DLD1 (cell line): ENCODE measurements around the gene TRMT10B.
"Not testable (repeated sequence)": the region's sequence is repeated elsewhere in the genome, so short reads cannot be mapped to it uniquely, and the experiment has no call there.

Source experiments
- in situ Hi-C: cut with HindIII; loops from 2 replicates; pipeline ENCODE4 v1.10.0; 2017; ENCODE audit warnings: low sequenced_read_pairs

TRMT10B gene

DNA sequence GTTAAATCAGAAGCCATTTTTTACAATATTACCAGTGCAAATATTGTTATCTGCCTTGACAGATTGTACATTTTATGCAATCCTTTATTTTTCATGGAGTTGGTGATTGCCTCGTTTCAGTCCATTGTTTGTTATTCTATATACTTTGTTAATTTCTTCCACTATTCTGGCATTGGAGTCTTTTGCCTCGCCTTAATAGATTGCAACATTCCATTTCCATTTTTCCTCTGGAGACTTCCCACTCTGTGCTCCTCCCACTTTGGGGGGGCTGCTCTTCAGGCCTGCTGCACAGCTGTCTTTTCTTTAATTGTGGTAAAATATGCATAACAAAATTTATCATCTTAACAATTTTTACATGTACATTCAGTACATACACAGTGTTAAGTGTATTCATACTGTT is 42.6 kb downstream of the TRMT10B start:
- in situ Hi-C loops: loop anchor here (10.0 kb wide), 1 partner anchor 51 kb away; no protein-coding TSS in a partner anchor

DNA sequence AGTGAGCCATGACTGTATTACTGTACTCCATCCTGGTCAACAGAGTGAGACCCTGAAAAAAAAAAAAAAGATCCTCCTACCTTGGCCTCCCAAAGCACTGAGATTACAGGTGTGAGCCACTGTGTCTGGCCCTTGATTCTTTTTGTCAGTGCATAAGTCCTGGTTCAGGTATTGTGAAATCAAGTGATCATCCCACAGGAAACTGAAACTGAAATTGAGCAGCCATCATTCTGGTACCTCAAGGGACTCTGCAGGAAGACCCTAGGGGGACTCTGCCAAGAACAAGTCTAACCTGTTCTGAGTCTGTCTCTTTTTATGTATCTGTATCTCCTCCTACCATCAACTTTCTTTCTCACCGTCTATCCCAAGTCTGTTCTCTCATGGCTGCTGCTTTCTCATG is 45.1 kb downstream of the TRMT10B start:
- in situ Hi-C loops: loop anchor here (10.0 kb wide), 1 partner anchor 54 kb away; no protein-coding TSS in a partner anchor

DNA sequence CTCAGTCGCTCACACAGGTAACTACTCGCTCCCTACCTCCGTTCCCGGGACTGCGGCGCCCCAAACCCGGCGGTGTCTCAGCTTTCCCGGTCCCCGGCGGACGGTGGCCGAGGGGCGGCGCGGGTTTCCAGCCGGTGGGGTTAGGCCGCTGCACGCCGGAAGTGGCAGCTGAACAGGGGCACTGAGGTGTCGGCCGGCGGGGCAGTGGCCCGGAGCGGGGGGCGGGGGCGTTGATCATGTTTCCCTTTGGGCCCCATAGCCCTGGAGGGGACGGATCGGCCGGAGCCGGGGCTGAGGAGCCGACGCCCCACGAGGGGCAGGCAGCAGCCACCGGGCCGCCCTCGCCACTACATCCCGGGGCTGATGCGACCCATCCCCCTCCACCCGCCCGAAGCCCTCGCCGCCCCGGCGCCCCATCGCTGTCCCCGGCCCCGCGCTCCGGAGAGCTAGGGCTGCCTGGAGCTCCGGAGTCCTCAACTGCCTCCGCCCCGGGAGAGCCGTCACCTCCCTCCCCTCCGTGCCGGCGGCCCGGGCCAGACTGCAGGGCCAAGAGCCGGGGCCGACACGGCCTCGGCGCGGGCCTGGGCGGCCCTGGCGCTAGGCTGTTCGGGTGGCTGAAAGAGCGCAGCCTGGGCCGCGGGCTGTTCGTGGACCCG is 47.2 kb downstream of the TRMT10B start, which contains the start of gene DCAF10:
TSS of gene DCAF10 (plus strand) at position 167 of the 656 bp plus-strand sequence. CDS start at position 237, 70 bp downstream.
- in situ Hi-C loops: no loop called here

DNA sequence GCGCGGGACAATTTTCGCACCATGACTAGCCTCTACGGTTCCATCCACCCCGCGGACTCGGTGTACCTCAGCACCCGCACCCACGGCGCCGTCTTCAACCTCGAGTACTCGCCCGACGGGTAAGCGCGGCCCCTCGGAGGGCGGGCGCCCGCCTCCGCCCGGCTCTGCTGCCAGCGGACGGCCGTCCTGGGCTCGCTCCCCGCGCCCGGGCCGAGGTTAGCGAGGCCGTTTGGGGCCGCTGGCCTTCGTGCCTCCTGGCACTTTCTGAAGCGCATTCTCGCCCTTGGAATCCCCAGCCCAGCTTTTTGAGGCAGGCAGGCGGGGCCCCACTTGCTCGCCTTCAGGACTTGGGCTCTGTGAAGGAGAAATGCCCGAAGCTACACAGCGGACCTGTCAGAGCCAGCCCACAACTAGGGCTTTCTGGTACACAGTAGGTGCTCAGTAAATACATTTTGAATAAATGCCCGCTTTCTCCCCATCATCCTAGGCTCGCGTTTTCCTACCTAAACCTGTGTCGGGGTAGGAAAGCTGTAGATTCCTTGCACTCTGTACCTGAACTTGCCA is 47.8 kb downstream of the TRMT10B start:
- in situ Hi-C loops: no loop called here

DNA sequence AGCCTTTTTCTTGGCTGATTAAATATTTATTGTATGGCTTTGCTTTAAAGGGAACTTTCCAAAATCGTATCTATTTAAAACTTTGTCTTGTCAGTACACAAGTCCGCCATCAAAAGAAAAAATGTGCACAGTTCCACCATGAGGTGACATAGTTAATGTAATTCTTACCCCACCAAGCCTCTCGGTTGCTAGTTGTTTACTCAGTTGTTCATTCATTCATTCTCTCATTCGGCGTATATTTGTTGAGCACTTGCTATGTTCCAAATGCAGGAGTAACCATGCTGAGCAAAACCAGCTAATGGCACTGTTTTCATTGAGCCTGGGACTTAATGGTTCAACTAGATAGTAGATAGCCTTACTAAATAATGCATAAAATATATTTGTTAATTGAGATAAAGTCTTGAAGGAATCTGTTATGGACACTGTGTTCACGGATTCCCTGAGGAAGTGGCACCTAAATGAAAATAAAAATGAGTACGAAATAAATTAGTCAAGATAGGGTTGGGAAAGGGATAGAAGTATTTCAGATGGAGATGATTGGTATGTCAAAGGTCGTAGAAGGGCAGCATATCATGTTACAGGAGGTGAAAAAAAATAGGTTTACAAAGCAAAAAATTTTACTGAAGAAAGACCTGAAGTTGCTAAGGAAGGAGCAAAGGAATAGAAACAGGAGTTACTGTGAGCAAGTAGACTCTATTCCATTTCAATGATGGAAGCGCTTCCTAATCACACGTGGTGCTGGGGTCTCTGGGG is 48.5 kb downstream of the TRMT10B start:
- in situ Hi-C loops: no loop called here

DNA sequence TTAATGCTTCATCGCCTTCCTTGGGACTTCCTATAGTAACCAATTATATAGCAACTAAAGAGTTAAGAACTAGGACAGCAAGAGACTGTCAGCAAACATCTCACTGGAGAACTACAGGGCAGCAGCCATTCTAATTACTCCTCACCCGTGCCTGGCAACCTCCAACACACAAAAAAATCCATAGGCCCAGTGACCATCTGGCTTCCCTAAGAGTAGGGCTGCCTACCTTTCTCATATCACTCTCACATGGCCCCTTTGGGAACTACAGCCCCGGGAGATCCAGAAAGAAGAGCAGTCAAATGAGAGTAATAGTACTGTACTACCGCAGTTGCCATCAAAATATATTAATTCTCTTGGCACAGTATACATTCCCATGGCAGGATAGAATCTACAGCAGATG is 52.7 kb downstream of the TRMT10B start:
- in situ Hi-C loops: no loop called here

DNA sequence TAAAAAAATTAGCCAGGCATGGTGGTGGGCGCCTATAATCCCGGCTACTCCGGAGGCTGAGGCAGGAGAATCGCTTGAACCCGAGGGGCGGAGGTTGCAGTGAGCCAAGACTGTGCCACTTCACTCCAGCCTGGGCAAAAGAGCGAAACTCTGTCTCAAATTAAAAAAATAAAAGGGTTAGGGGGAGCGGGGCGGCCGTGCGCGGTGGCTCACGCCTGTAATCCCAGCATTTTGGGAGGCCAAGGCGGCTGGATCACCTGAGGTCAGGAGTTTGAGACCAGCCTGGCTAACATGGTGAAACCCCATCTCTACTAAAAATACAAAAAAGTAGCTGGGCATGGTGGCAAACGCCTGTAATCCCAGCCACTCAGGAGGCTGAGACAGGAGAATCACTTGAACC is 56.1 kb downstream of the TRMT10B start:
- in situ Hi-C loops: not testable (repeated sequence)

DNA sequence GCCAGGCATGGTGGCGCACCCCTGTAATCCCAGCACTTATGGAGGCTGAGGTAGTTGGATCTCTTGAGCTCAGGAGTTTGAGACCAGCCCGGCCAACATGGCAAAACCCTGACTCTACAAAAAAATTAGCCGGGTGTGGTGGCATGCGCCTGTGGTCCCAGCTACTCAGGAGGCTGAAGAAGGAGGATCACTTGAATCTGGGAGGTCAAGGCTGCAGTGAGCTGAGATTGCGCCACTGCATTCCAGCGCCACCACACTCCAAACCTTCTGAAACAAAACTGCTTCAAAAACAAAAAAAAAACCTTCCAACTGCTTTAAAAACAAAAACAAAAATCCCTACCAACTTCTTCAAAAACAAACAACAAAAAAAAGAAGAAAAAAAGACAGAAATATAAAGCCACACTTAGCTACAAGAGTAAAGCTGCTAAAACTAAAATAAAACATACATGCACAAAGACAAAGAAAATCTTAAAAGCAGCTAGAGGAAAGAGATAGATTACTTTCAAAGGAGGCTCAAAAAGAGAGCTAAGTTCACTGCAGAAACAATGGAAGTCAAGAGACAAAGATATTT is 58.4 kb downstream of the TRMT10B start:
- in situ Hi-C loops: no loop called here

DNA sequence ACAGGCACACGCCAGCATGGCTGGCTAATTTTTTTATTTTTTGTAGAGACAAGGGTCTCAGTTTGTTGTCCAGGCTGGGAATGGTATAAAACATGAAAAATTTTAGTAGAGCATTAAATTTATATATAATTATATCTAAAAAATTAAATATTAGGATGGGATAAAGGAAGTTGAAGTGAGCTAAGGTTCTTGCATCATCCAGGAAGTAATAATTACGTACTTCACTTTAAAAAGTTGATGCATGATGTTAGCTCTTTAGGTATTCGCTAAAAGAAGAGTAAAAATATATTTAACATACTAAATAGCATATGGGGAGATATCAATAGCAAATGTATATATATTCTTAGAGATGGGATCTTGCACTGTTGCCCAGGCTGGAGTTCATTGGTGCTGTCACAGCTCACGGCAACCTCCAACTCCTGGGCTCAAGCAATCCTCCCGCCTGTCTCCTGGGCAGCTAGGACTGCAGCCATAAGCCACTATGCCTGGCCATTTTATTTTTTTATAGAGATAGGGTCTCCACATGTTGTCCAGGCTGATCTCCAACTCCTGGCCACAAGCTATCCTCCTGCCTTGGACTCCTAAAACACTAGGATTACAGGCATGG is 59.3 kb downstream of the TRMT10B start:
- in situ Hi-C loops: no loop called here

DNA sequence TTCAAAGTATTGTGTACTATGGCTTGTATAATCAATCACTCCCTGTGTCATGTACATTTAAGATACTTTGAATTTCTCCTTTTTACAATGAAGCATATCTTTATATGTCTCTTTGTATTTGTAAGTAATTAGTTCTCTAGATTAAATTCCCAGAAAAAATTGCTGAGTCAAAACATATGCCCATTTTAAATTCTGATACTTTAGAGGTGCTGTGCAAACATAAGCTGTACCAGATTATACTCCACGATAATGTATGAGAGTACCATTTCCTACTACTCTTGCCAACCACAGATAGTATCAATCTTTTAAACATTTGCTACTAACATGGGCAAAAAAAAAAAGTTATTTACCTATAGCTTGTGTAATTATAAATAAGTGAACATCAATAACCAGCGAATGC is 65.2 kb downstream of the TRMT10B start:
- in situ Hi-C loops: no loop called here

DNA sequence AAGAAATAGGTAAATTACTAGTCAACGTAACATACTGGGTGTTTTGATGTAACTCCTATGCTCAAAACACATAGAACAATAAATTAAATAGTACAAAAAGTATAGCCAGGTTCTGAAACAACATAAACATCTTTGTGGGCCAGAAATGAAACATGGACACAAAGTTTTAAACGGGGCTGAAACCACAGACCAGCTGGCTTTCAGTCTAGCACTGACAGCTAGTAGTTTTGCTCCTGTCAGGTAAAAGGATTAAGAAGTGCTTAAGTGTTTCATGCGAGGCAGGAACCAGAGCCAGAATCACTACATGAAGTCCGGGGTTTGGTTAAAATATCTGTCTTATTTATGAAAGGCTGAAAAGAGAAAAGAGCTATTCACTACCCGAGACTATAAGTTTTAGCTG is 66.5 kb downstream of the TRMT10B start:
- in situ Hi-C loops: no loop called here

DNA sequence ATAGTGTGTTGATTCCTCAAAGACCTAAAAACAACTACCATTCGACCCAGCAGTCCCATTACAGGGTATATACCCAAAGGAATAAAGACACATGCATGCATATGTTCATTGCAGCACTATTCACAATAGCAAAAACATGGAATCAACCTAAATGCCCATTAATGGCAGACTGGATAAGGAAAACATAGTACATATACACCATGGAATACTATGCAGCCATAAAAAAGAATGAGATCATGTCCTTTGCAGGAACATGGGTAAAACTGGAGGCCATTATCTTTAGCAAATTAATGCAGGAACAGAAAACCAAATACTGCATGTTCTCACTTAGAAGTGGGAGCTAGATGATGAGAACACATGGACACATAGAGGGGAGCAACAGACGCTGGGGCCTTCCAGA is 71.6 kb downstream of the TRMT10B start:
- in situ Hi-C loops: not testable (repeated sequence)

DNA sequence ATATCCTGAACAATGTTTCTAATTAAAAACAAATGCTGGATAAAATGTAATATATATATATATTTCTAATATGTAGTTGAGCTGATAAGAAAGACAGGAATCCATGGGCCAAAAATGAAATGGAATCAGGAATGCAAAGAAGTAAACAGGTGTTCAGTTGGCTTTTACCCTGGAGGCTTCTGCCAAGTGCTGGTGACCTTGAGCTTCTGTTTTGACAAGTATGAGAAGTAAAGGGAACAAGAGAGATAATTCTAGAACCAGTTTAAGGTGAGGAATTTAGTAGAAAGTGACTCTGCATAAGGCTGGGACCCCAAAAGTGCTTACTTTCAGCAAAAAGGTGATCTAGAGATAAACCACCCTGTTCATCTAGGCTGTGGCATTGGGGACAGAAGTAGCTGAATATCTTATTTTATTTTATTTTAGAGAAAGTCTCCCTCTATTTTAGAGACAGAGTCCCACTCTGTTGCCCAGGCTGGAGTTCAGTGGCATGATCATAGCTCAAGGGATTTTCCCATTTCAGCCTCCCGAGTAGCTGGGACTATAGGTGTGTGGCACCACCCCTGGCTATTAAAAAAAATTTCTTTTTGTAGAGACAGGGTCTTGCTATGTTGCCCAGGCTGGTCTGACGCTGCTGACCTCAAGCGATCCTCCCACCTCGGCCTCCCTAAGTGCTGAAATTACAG is 74.0 kb downstream of the TRMT10B start:
- in situ Hi-C loops: no loop called here
